MCF 10A (cell line): ENCODE results near the gene CEP131. TPM values are rescaled to one million over a fixed set of nuclear protein-coding genes. Genes with fewer than 3 reads are reported as not detected.

Experiments used
- BruUV-seq: library from RNA; stranded (reverse); fragments of 400-500 nt; replicated peaks from 2 replicates; lab custom pipeline; 2021; lab: Mats Ljungman, UMichigan
- CTCF ChIA-PET: fragments of 300-600 bp; sonication (Branson Sonifier 250); formaldehyde crosslinking; extraction: SDS; loops from one replicate; lab custom pipeline; 2021; ENCODE audit warnings: antibody characterized with exemption, inconsistent platforms; lab: Yijun Ruan, JAX
- POLR2A ChIA-PET: fragments of 300-600, 350-650 bp; sonication (Branson Sonifier 250); formaldehyde crosslinking; extraction: SDS; loops from one replicate; lab custom pipeline; 2020; ENCODE audit warnings: antibody characterized with exemption, inconsistent platforms; lab: Yijun Ruan, JAX
- DNase-seq: peaks from one replicate; pipeline ENCODE4 v3.0.0-alpha.2; 2018; ENCODE audit not compliant: unreplicated experiment
- H3K27ac Mint-ChIP-seq: one replicate; pipeline ENCODE4 v1.8.0; 2022; ENCODE audit warnings: mild to moderate bottlenecking, low read depth, mixed read lengths; ENCODE audit not compliant: unreplicated experiment
- H3K27me3 Mint-ChIP-seq: one replicate; pipeline ENCODE4 v1.8.0; 2022; ENCODE audit warnings: mixed read lengths; ENCODE audit not compliant: insufficient read depth, unreplicated experiment
- H3K36me3 Mint-ChIP-seq: one replicate; pipeline ENCODE4 v1.8.0; 2022; ENCODE audit warnings: mild to moderate bottlenecking, moderate library complexity, mixed read lengths; ENCODE audit not compliant: insufficient read depth, unreplicated experiment
- H3K4me1 Mint-ChIP-seq: one replicate; pipeline ENCODE4 v1.8.0; 2022; ENCODE audit warnings: mixed read lengths; ENCODE audit not compliant: insufficient read depth, unreplicated experiment
- H3K4me3 Mint-ChIP-seq: one replicate; pipeline ENCODE4 v1.8.0; 2022; ENCODE audit warnings: mild to moderate bottlenecking, moderate library complexity, mixed read lengths; ENCODE audit not compliant: unreplicated experiment
- H3K9me3 Mint-ChIP-seq: one replicate; pipeline ENCODE4 v1.8.0; 2022; ENCODE audit warnings: mixed read lengths; ENCODE audit not compliant: unreplicated experiment
- CTCF ChIP-seq: fragments of 200-600 bp; IDR thresholded peaks from one replicate; pipeline ENCODE4 v1.8.0; 2022; ENCODE audit warnings: antibody characterized with exemption, mild to moderate bottlenecking; ENCODE audit not compliant: unreplicated experiment
- intact Hi-C: fragments of 100-400 bp; cut with micrococcal nuclease; formaldehyde crosslinking; loops from 2 replicates; pipeline ENCODE4 v1.14.1; 2022
- total RNA-seq: library from RNA; stranded (reverse); gene quantifications from 2 replicates; pipeline ENCODE4 v1.2.3, GENCODE V29; 2022

Gene CEP131
- total RNA-seq, 1 experiment from 2014 or later = 9.5 TPM

- Mint-ChIP-seq H3K4me1 (no peaks in the 10 kb centered on the region), H3K4me3 (no peak overlapping the region), H3K36me3 (peaks cover 47% of the 10 kb centered on the region), H3K27me3 (no peaks in the 10 kb centered on the region), H3K27ac (no peak overlapping the region), H3K9me3 (no peaks in the 10 kb centered on the region)
- POLR2A ChIA-PET = no interaction called here
- DNase-seq = no peak
- no peak for TF ChIP-seq CTCF
- CTCF ChIA-PET = interaction anchor here (0.5 to 1.6 kb wide), 5 partner anchors 9 to 835 kb away, joined by 3 to 4 read pairs (median 3); no protein-coding TSS in a partner anchor
- intact Hi-C loops = no loop called here
- BruUV-seq = no TSS peak
Measured at GRCh38 chr17:81261582-81262336, 39.0 kb upstream of the CEP131 start.

GRCh38 chr17:81261096-81261495 is 38.3 kb upstream of the CEP131 start:
- H3K27ac Mint-ChIP-seq = no peak overlapping the region
- H3K4me1 Mint-ChIP-seq = no peaks in the 10 kb centered on the region
- no peaks in the 10 kb centered on the region for H3K27me3 Mint-ChIP-seq
- intact Hi-C loops = no loop called here
- no peak for DNase-seq
- H3K4me3 Mint-ChIP-seq = no peak overlapping the region
- TF ChIP-seq CTCF = no peak
- no TSS peak for BruUV-seq
- H3K9me3 Mint-ChIP-seq = no peaks in the 10 kb centered on the region
- ChIA-PET POLR2A (no interaction called here), CTCF (interaction anchor here (0.7 kb wide), 1 partner anchor 35 kb away, joined by 3 read pairs; no protein-coding TSS in a partner anchor)
- peaks cover 40% of the 10 kb centered on the region for H3K36me3 Mint-ChIP-seq

GRCh38 chr17:81260641-81261040 is 37.9 kb upstream of the CEP131 start:
- H3K27ac Mint-ChIP-seq = no peak overlapping the region
- POLR2A ChIA-PET = interaction anchor here (0.5 kb wide), 1 partner anchor 20 kb away, joined by 3 read pairs; no protein-coding TSS in a partner anchor
- H3K27me3 Mint-ChIP-seq = no peaks in the 10 kb centered on the region
- intact Hi-C loops = no loop called here
- H3K9me3 Mint-ChIP-seq = no peaks in the 10 kb centered on the region
- no peak for TF ChIP-seq CTCF
- H3K4me1 Mint-ChIP-seq = no peaks in the 10 kb centered on the region
- peaks cover 36% of the 10 kb centered on the region for H3K36me3 Mint-ChIP-seq
- DNase-seq = no peak
- no peak overlapping the region for H3K4me3 Mint-ChIP-seq
- CTCF ChIA-PET = interaction anchor here (0.6 to 0.7 kb wide), 2 partner anchors 36 to 129 kb away, joined by 3 read pairs; no protein-coding TSS in a partner anchor
- BruUV-seq = no TSS peak

- POLR2A ChIA-PET = interaction anchor here (0.5 kb wide), 1 partner anchor 20 kb away, joined by 3 read pairs; no protein-coding TSS in a partner anchor
Measured at GRCh38 chr17:81260171-81260570, 37.4 kb upstream of the CEP131 start.

More at GRCh38 chr17:81260171-81260570, 37.4 kb upstream of the CEP131 start:
- Mint-ChIP-seq H3K4me3 (no peak overlapping the region), H3K9me3 (no peaks in the 10 kb centered on the region), H3K27me3 (no peaks in the 10 kb centered on the region), H3K4me1 (no peaks in the 10 kb centered on the region), H3K27ac (no peak overlapping the region), H3K36me3 (peaks cover 31% of the 10 kb centered on the region)
- no peak for DNase-seq
- CTCF ChIA-PET = interaction anchor here (0.6 kb wide), 1 partner anchor 128 kb away, joined by 3 read pairs; no protein-coding TSS in a partner anchor
- TF ChIP-seq CTCF = no peak
- intact Hi-C loops = no loop called here
- no TSS peak for BruUV-seq
